IPS-18a (cell line): Measurements from ENCODE around the gene RNF145.
"Not testable (repeated sequence)": the region's sequence is repeated elsewhere in the genome, so short reads cannot be mapped to it uniquely, and the experiment has no call there.

Experiments used
- H3K27ac ChIP-seq: one replicate; pipeline ENCODE4 v1.5.1; 2013; ENCODE audit warnings: low read length
- H3K27me3 ChIP-seq: one replicate; pipeline ENCODE4 v1.6.1; 2013; ENCODE audit warnings: mild to moderate bottlenecking, low read length; ENCODE audit not compliant: control insufficient read depth, insufficient read depth
- H3K36me3 ChIP-seq: one replicate; pipeline ENCODE4 v1.6.1; 2013; ENCODE audit warnings: low read depth, low read length; ENCODE audit not compliant: control insufficient read depth
- H3K4me1 ChIP-seq: one replicate; pipeline ENCODE4 v1.6.1; 2013; ENCODE audit warnings: low read depth, low read length; ENCODE audit not compliant: control insufficient read depth
- H3K4me3 ChIP-seq: one replicate; pipeline ENCODE4 v1.5.1; 2013; ENCODE audit warnings: low read length
- H3K9ac ChIP-seq: one replicate; pipeline ENCODE4 v1.6.1; 2013; ENCODE audit warnings: mild to moderate bottlenecking, low read length, moderate library complexity
- H3K9me3 ChIP-seq: one replicate; pipeline ENCODE4 v1.6.1; 2013; ENCODE audit warnings: low read depth, low read length; ENCODE audit not compliant: control insufficient read depth

RNF145 gene

GRCh38 chr5:159240301-159240870 lies 31.0 kb upstream of the RNF145 start:
- no peaks in the 10 kb centered on the region for H3K9me3 ChIP-seq
- no peak overlapping the region for H3K27ac ChIP-seq
- peaks cover 8% of the 10 kb centered on the region for H3K27me3 ChIP-seq
- H3K9ac ChIP-seq, result no peak overlapping the region
- H3K4me1 ChIP-seq, result no peaks in the 10 kb centered on the region
- H3K4me3 ChIP-seq, result no peak overlapping the region
- no peaks in the 10 kb centered on the region for H3K36me3 ChIP-seq

GRCh38 chr5:159235871-159236520 lies 26.6 kb upstream of the RNF145 start:
- H3K36me3 ChIP-seq, H3K4me1 ChIP-seq, H3K27ac ChIP-seq, H3K9ac ChIP-seq, H3K4me3 ChIP-seq, H3K9me3 ChIP-seq: not testable (repeated sequence)
- peaks cover 29% of the 10 kb centered on the region for H3K27me3 ChIP-seq

- H3K4me1 ChIP-seq, result peaks cover 3% of the 10 kb centered on the region
- no peak overlapping the region for H3K4me3 ChIP-seq
- H3K27me3 ChIP-seq, result peaks cover 73% of the 10 kb centered on the region
- H3K36me3 ChIP-seq, result no peaks in the 10 kb centered on the region
- no peak overlapping the region for H3K27ac ChIP-seq
- no peak overlapping the region for H3K9ac ChIP-seq
- H3K9me3 ChIP-seq, result no peaks in the 10 kb centered on the region
Observed at GRCh38 chr5:159231167-159231566, 21.8 kb upstream of the RNF145 start.

- Histone ChIP-seq H3K27ac (no peak overlapping the region), H3K9ac (no peak overlapping the region), H3K9me3 (no peaks in the 10 kb centered on the region), H3K4me3 (no peak overlapping the region), H3K36me3 (no peaks in the 10 kb centered on the region), H3K27me3 (peaks cover 78% of the 10 kb centered on the region), H3K4me1 (peaks cover 3% of the 10 kb centered on the region)
Observed at GRCh38 chr5:159230657-159231056, 21.3 kb upstream of the RNF145 start.

GRCh38 chr5:159228097-159228496 lies 18.7 kb upstream of the RNF145 start:
- H3K9ac ChIP-seq, H3K27ac ChIP-seq, H3K36me3 ChIP-seq, H3K9me3 ChIP-seq, H3K4me3 ChIP-seq, H3K4me1 ChIP-seq: not testable (repeated sequence)
- peaks cover 96% of the 10 kb centered on the region for H3K27me3 ChIP-seq

- Histone ChIP-seq H3K9ac (no peak overlapping the region), H3K27ac (no peak overlapping the region), H3K9me3 (no peaks in the 10 kb centered on the region), H3K4me1 (peaks cover 3% of the 10 kb centered on the region), H3K27me3 (peaks cover 92% of the 10 kb centered on the region), H3K4me3 (no peak overlapping the region), H3K36me3 (no peaks in the 10 kb centered on the region)
Observed at GRCh38 chr5:159227452-159227851, 18.1 kb upstream of the RNF145 start.

- H3K36me3 ChIP-seq, result no peaks in the 10 kb centered on the region
- H3K4me3 ChIP-seq, result no peak overlapping the region
- H3K9ac ChIP-seq, result no peak overlapping the region
- no peaks in the 10 kb centered on the region for H3K9me3 ChIP-seq
- H3K27me3 ChIP-seq, result peaks cover 82% of the 10 kb centered on the region
- peaks cover 3% of the 10 kb centered on the region for H3K4me1 ChIP-seq
- no peak overlapping the region for H3K27ac ChIP-seq
Observed at GRCh38 chr5:159226451-159226850, 17.1 kb upstream of the RNF145 start.

- H3K9ac ChIP-seq, result no peak overlapping the region
- no peak overlapping the region for H3K4me3 ChIP-seq
- H3K4me1 ChIP-seq, result peaks cover 3% of the 10 kb centered on the region
- no peak overlapping the region for H3K27ac ChIP-seq
- H3K27me3 ChIP-seq, result peaks cover 62% of the 10 kb centered on the region
- H3K9me3 ChIP-seq, result no peaks in the 10 kb centered on the region
- H3K36me3 ChIP-seq, result no peaks in the 10 kb centered on the region
Observed at GRCh38 chr5:159224471-159224870, 15.1 kb upstream of the RNF145 start.

- Histone ChIP-seq H3K36me3 (no peaks in the 10 kb centered on the region), H3K27me3 (peaks cover 52% of the 10 kb centered on the region), H3K4me3 (no peak overlapping the region), H3K27ac (no peak overlapping the region), H3K9me3 (no peaks in the 10 kb centered on the region), H3K9ac (no peak overlapping the region), H3K4me1 (peaks cover 3% of the 10 kb centered on the region)
Observed at GRCh38 chr5:159223469-159223868, 14.1 kb upstream of the RNF145 start.

GRCh38 chr5:159220206-159220605 lies 10.9 kb upstream of the RNF145 start:
- H3K4me3 ChIP-seq, result no peak overlapping the region
- H3K4me1 ChIP-seq, result no peaks in the 10 kb centered on the region
- H3K36me3 ChIP-seq, result no peaks in the 10 kb centered on the region
- H3K27me3 ChIP-seq, result peaks cover 20% of the 10 kb centered on the region
- H3K9ac ChIP-seq, result no peak overlapping the region
- no peak overlapping the region for H3K27ac ChIP-seq
- H3K9me3 ChIP-seq, result no peaks in the 10 kb centered on the region

GRCh38 chr5:159218595-159219023 lies 9.3 kb upstream of the RNF145 start:
- Histone ChIP-seq H3K4me3 (no peak overlapping the region), H3K36me3 (no peaks in the 10 kb centered on the region), H3K9me3 (no peaks in the 10 kb centered on the region), H3K9ac (no peak overlapping the region), H3K27me3 (peaks cover 7% of the 10 kb centered on the region), H3K4me1 (no peaks in the 10 kb centered on the region), H3K27ac (no peak overlapping the region)

GRCh38 chr5:159217236-159217635 lies 7.9 kb upstream of the RNF145 start:
- Histone ChIP-seq H3K27ac (no peak overlapping the region), H3K9ac (no peak overlapping the region), H3K27me3 (no peaks in the 10 kb centered on the region), H3K4me1 (no peaks in the 10 kb centered on the region), H3K4me3 (no peak overlapping the region), H3K9me3 (no peaks in the 10 kb centered on the region), H3K36me3 (no peaks in the 10 kb centered on the region)
